ENCODE measurements around the gene SKP2. TPM values are rescaled to one million over a fixed set of nuclear protein-coding genes. Genes with fewer than 3 reads are reported as not detected.

Gene SKP2
- total RNA-seq (2022; extraction: Qiagen RNA extraction; ENCODE audit: low read depth), result 14.5 to 20.7 TPM (median 19.5 TPM) in 5 replicates

DNA sequence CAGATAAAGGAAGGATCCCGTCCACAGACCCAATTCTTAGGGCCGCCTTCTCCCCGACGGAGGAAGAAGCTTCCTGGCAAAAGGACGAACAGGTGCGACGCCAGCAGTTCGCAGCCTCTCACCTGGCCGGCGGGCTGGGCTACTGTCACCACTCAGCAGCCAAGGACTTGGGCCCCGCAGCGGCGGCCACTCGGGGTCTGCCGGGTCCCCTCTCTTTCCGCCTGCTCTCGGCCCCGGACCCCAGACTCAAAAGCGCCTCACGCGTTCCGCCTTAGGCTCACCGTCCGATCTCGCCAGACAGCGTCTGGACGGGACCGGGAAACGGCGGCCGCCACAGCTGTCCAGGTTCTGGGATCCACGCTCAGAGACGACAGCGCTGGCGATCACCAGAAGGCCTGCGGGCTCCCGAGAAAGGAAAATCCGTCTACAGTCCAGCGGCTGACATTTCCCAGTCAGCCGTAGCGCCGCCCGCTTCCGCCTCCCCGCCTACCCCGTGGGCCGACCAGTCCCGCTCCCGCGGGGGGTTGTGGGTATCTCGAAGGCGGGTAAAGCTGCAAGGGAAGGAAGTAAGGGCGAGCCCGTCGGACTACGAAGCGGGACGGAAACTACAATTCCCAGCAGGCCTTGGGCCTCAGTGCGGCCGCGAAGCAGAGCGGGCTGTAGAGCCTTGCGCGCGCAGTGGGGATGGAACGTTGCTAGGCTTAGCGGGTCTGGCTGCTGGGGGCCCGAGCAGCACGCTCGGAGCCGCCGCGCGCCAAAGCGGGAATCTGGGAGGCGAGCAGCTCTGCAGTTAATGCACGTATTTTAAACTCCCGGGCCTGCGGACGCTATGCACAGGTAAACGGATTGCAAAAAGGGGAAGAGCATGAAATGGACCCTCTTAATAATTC is at the start of gene SKP2, which contains the start of gene LMBRD2:
Gene SKP2, plus strand, starts transcription at position 678 of the 890 bp plus-strand sequence. Its CDS starts 152 bp downstream, at position 830.
Gene LMBRD2, minus strand, starts transcription at position 454 of the 890 bp plus-strand sequence. CDS start 8,538 bp downstream, outside the sequence.

Other genes with a start within 250 kb of the SKP2 start
- not detected in 5 replicates for gene CAPSL, start 213.5 kb upstream of the SKP2 start, total RNA-seq (2022; extraction: Qiagen RNA extraction; ENCODE audit: low read depth)
- not detected in 5 replicates for gene UGT3A1, start 160.7 kb upstream of the SKP2 start, total RNA-seq (2022; extraction: Qiagen RNA extraction; ENCODE audit: low read depth)
- not detected in 5 replicates for gene UGT3A2, start 85.2 kb upstream of the SKP2 start, total RNA-seq (2022; extraction: Qiagen RNA extraction; ENCODE audit: low read depth)
- 0.52 to 3.4 TPM (median 1.4 TPM) in 5 replicates for gene LMBRD2, start 224 bp upstream of the SKP2 start, total RNA-seq (2022; extraction: Qiagen RNA extraction; ENCODE audit: low read depth)
- gene NADK2, start 89.8 kb downstream of the SKP2 start, total RNA-seq (2022; extraction: Qiagen RNA extraction; ENCODE audit: low read depth), result 8.3 to 16.2 TPM (median 12.2 TPM) in 5 replicates
- 0.06 TPM in 1 of 5 replicates, not detected in the others for gene RANBP3L, start 149.8 kb downstream of the SKP2 start, total RNA-seq (2022; extraction: Qiagen RNA extraction; ENCODE audit: low read depth)

Measured in A549 treated with ZK216348 at 1 μM for 4 hours (cell line).